ENCODE data around the gene SHH.

GRCh38 chr7:155798673-155799439 is 13.4 kb downstream of the SHH start:
- TF ChIP-seq CTCF (optimal IDR thresholded peaks at IDR 0.05 in 1 of 3, IDR thresholded peaks at IDR 0.05 in 1 of 3, conservative IDR thresholded peaks at IDR 0.05 in 1 of 3; ENCODE audit: extremely low read depth in 1 of 3, insufficient read depth in 2 of 3, low read length in 3 of 3) (no peak), EZH2 (IDR thresholded peaks at IDR 0.05; ENCODE audit: low read length) (no peak)
